Mucosa of descending colon (tissue), 3 donors: Measurements from ENCODE around the gene PRMT1. TPM values are rescaled to one million over a fixed set of nuclear protein-coding genes. Genes with fewer than 3 reads are reported as not detected.
"Not testable (repeated sequence)": the region's sequence is repeated elsewhere in the genome, so short reads cannot be mapped to it uniquely, and the experiment has no call there.

Experiments used
- ATAC-seq: fragments of 200-7000 bp; cut with Tn5 transposase; one replicate; pipeline ENCODE4 v1.9.1; 2020; ENCODE audit warnings: mild to moderate bottlenecking, moderate library complexity
- DNase-seq, 3 donors: peaks; one replicate each; pipeline ENCODE4 v3.0.0-alpha.2; 2020
- H3K36me3 ChIP-seq: fragments of 200-600 bp; one replicate; pipeline ENCODE4 v1.8.0; 2021; ENCODE audit warnings: low read depth, mild to moderate bottlenecking
- H3K4me1 ChIP-seq: fragments of 200-600 bp; one replicate; pipeline ENCODE4 v1.8.0; 2021; ENCODE audit warnings: low read depth, mild to moderate bottlenecking
- H3K4me3 ChIP-seq: fragments of 200-600 bp; one replicate; pipeline ENCODE4 v1.8.0; 2021; ENCODE audit warnings: mild to moderate bottlenecking
- H3K9me3 ChIP-seq: fragments of 200-600 bp; one replicate; pipeline ENCODE4 v1.8.0; 2021; ENCODE audit warnings: mild to moderate bottlenecking
- CTCF ChIP-seq: fragments of 200-600 bp; IDR thresholded peaks from one replicate; pipeline ENCODE4 v1.8.0; 2022; ENCODE audit warnings: antibody characterized with exemption, mild to moderate bottlenecking
- intact Hi-C, 2 donors: fragments of 100-400 bp; cut with DNase I in 1 of 2; cut with micrococcal nuclease in 1 of 2; formaldehyde crosslinking; loops; one replicate each; pipeline versions ENCODE4 v1.11.0 to v1.11.1; 2022; cut with DNase I, micrococcal nuclease
- long read RNA-seq, 2 donors: library from polyadenylated mRNA; unstranded; transcript quantifications; one replicate each; pipeline ENCODE4 v2.0.0, GENCODE V29; 2019 to 2021
- total RNA-seq, 3 donors: library from RNA; stranded (reverse); fragmentation: NEBNext Ultra II Directional in 2 of 3; extraction: Animal tissue kit (Norgen Biotek cat#: 25700) in 2 of 3; gene quantifications; one replicate each; pipeline versions ENCODE4 v1.2.1 to v1.2.4, GENCODE V29; 2021 to 2023
- donor health status: DM: no; HTN: no; CAD: no; lungs with moderate emphysema.
- donor health status: DM: no; HTN: no; CAD: no.
- donor health status: DM: no; HTN: yes; CAD: no.

Gene PRMT1
- 100 to 1,000 TPM in 1 of 3 donors, 10 to 100 TPM in 2; 68.1 to 101 (median 94.8) TPM for total RNA-seq
- long read RNA-seq, donor 1, transcript PRMT1-201 (10 exons, 1,393 nt) = major isoform, 69 of 98 reads
- long read RNA-seq, donor 1, transcript PRMT1-202 (11 exons, 1,327 nt) = minor isoform, 12 of 98 reads
- long read RNA-seq, donor 1, partial matches to known transcripts = 5 of 98 reads
- long read RNA-seq, donor 1, other reads (novel, unspliced or antisense) = 11 of 98 reads
- long read RNA-seq, donor 2, transcript PRMT1-201 (10 exons, 1,393 nt) = major isoform, 53 of 61 reads
- long read RNA-seq, donor 2, partial matches to known transcripts = 2 of 61 reads
- long read RNA-seq, donor 2, other reads (novel, unspliced or antisense) = 2 of 61 reads

- H3K4me1 ChIP-seq = peaks cover 27% of the 10 kb centered on the region
- intact Hi-C loops = no loop called here
- TF ChIP-seq CTCF = no peak
- peak in 2 of 3 donors; percentile 53 to 76 for DNase-seq
- H3K4me3 ChIP-seq = peak within 1 kb of the TSS; percentile 88
- peaks cover 6% of the 10 kb centered on the region for H3K36me3 ChIP-seq
- peak; percentile 10 for ATAC-seq
- H3K9me3 ChIP-seq = no peaks in the 10 kb centered on the region
Measured at GRCh38 chr19:49677231-49677900, at the start of gene PRMT1. Gene PRMT1, plus strand, starts transcription at chr19:49677271. Its CDS starts 10 bp downstream, at chr19:49677281.

- no peaks in the 10 kb centered on the region for H3K36me3 ChIP-seq
- no peak overlapping the region for H3K4me3 ChIP-seq
- DNase-seq (no peak), ATAC-seq (no peak)
- no peak for TF ChIP-seq CTCF
- no peaks in the 10 kb centered on the region for H3K4me1 ChIP-seq
- H3K9me3 ChIP-seq = no peaks in the 10 kb centered on the region
- intact Hi-C loops = no loop called here
Measured at GRCh38 chr19:49629659-49630058, 47.4 kb upstream of the PRMT1 start.

- Histone ChIP-seq H3K36me3 (no peaks in the 10 kb centered on the region), H3K4me3 (no peak overlapping the region), H3K4me1 (no peaks in the 10 kb centered on the region), H3K9me3 (no peaks in the 10 kb centered on the region)
- no peak for TF ChIP-seq CTCF
- DNase-seq = no peak
- intact Hi-C loops = no loop called here
- ATAC-seq = no peak
Measured at GRCh38 chr19:49631014-49631588, 46.0 kb upstream of the PRMT1 start.

GRCh38 chr19:49631610-49632192 is 45.4 kb upstream of the PRMT1 start:
- Histone ChIP-seq H3K4me3 (no peak overlapping the region), H3K9me3 (no peaks in the 10 kb centered on the region), H3K4me1 (no peaks in the 10 kb centered on the region), H3K36me3 (no peaks in the 10 kb centered on the region)
- TF ChIP-seq CTCF = no peak
- no peak for DNase-seq
- ATAC-seq = no peak
- intact Hi-C loops = no loop called here

- H3K4me3 ChIP-seq = no peak overlapping the region
- no peaks in the 10 kb centered on the region for H3K9me3 ChIP-seq
- TF ChIP-seq CTCF = no peak
- H3K36me3 ChIP-seq = no peaks in the 10 kb centered on the region
- no peak for ATAC-seq
- no peaks in the 10 kb centered on the region for H3K4me1 ChIP-seq
- intact Hi-C loops = no loop called here
- no peak for DNase-seq
Measured at GRCh38 chr19:49632576-49632975, 44.5 kb upstream of the PRMT1 start.

- ATAC-seq, intact Hi-C loops, H3K9me3 ChIP-seq, H3K36me3 ChIP-seq, H3K4me1 ChIP-seq, H3K4me3 ChIP-seq, DNase-seq: not testable (repeated sequence)
Measured at GRCh38 chr19:49633273-49633672, 43.8 kb upstream of the PRMT1 start.
